SK-N-SH treated with all-trans-retinoic acid at 6 μM for 48 hours (cell line): ENCODE data around the gene IL1R1.

Experiments used
- ATAC-seq: fragments of 200-7000 bp; cut with Tn5 transposase; 3 replicates; pipeline ENCODE4 v1.9.1; 2020; ENCODE audit warnings: mild to moderate bottlenecking, moderate library complexity
- ARNTL ChIP-seq: fragments of 450-650 bp; formaldehyde crosslinking; IDR thresholded peaks from 2 replicates; pipeline ENCODE4 v1.5.0; 2020; ENCODE audit warnings: low read depth, mild to moderate bottlenecking, moderate library complexity, borderline replicate concordance
- CREB5 ChIP-seq: fragments of 250-450 bp; sonication (Bioruptor Pico); IDR thresholded peaks from 2 replicates; pipeline ENCODE4 v1.5.1; 2020; ENCODE audit warnings: low read depth, mild to moderate bottlenecking, moderate library complexity
- CSDC2 ChIP-seq: fragments of 250-450 bp; sonication (Bioruptor Pico); IDR thresholded peaks from 2 replicates; pipeline ENCODE4 v1.5.0; 2020; ENCODE audit warnings: mild to moderate bottlenecking, moderate library complexity
- CSRNP3 ChIP-seq: fragments of 250-450 bp; sonication (Bioruptor Pico); IDR thresholded peaks from 2 replicates; pipeline ENCODE4 v1.5.1; 2021; ENCODE audit warnings: mild to moderate bottlenecking, moderate library complexity
- GLIS3 ChIP-seq: fragments of 250-450 bp; sonication (Bioruptor Pico); IDR thresholded peaks from 2 replicates; pipeline ENCODE4 v1.5.0; 2020; ENCODE audit warnings: mild to moderate bottlenecking, moderate library complexity
- ISL1 ChIP-seq: fragments of 250-450 bp; sonication (Bioruptor Pico); IDR thresholded peaks from 2 replicates; pipeline ENCODE4 v2.1.2; 2022; ENCODE audit warnings: mild to moderate bottlenecking, moderate library complexity
- PATZ1 ChIP-seq: fragments of 250-450 bp; sonication (Bioruptor Pico); IDR thresholded peaks from 2 replicates; pipeline ENCODE4 v1.8.0; 2020; ENCODE audit warnings: mild to moderate bottlenecking, moderate library complexity, borderline replicate concordance
- POU6F1 ChIP-seq: fragments of 250-450 bp; sonication (Bioruptor Pico); IDR thresholded peaks from 2 replicates; pipeline ENCODE4 v1.8.0; 2021; ENCODE audit warnings: low read depth, mild to moderate bottlenecking, moderate library complexity, borderline replicate concordance
- TCF4 ChIP-seq: fragments of 250-450 bp; sonication (Bioruptor Pico); IDR thresholded peaks from 2 replicates; pipeline ENCODE4 v1.8.0; 2021; ENCODE audit warnings: mild to moderate bottlenecking, moderate library complexity, borderline replicate concordance
- ZC3H10 ChIP-seq: fragments of 250-450 bp; sonication (Bioruptor Pico); IDR thresholded peaks from 2 replicates; pipeline ENCODE4 v1.5.1; 2021; ENCODE audit warnings: mild to moderate bottlenecking, moderate library complexity
- ZFP30 ChIP-seq: fragments of 450-650 bp; formaldehyde crosslinking; IDR thresholded peaks from 2 replicates; pipeline ENCODE4 v1.5.0; 2022; ENCODE audit warnings: mild to moderate bottlenecking, moderate library complexity
- ZNF565 ChIP-seq: fragments of 450-650 bp; formaldehyde crosslinking; conservative IDR thresholded peaks from 2 replicates; pipeline ENCODE4 v1.5.0; 2020; ENCODE audit warnings: low read depth, mild to moderate bottlenecking, moderate library complexity
- ZNF8 ChIP-seq: fragments of 450-650 bp; formaldehyde crosslinking; IDR thresholded peaks from 2 replicates; pipeline ENCODE4 v1.5.0; 2020; ENCODE audit warnings: mild to moderate bottlenecking, moderate library complexity

IL1R1 gene

GRCh38 chr2:102111823-102112222 is 30.7 kb upstream of the IL1R1 start (continued):
- TF ChIP-seq TCF4: no peak
- TF ChIP-seq POU6F1 (CRISPR knock-in tag): no peak
- no peak for TF ChIP-seq ZNF8 (CRISPR knock-in tag)
- no peak for TF ChIP-seq GLIS3 (CRISPR knock-in tag)
- no peak for TF ChIP-seq ZFP30 (CRISPR knock-in tag)

- no peak for ATAC-seq
- TF ChIP-seq ARNTL (CRISPR knock-in tag) (no peak), ZC3H10 (CRISPR knock-in tag) (no peak), CSRNP3 (CRISPR knock-in tag) (no peak), ZNF8 (CRISPR knock-in tag) (no peak), ZNF565 (no peak), CSDC2 (no peak)
Measured at GRCh38 chr2:102112271-102112670, 30.3 kb upstream of the IL1R1 start.

- no peak for ATAC-seq
Measured at GRCh38 chr2:102112692-102113665, 29.6 kb upstream of the IL1R1 start.

GRCh38 chr2:102114290-102114721 is 28.2 kb upstream of the IL1R1 start:
- ATAC-seq: peak; percentile 87

More at GRCh38 chr2:102112692-102113665, 29.6 kb upstream of the IL1R1 start:
- TF ChIP-seq GLIS3 (CRISPR knock-in tag) (no peak), CREB5 (CRISPR knock-in tag) (no peak)
- TF ChIP-seq, all 23 proteins: peak for 0

More at GRCh38 chr2:102114290-102114721, 28.2 kb upstream of the IL1R1 start:
- TF ChIP-seq CSRNP3 (CRISPR knock-in tag): no peak
- no peak for TF ChIP-seq TCF4
- peak; percentile 19; the same call in 1 of the 2 replicates for TF ChIP-seq ZC3H10 (CRISPR knock-in tag)
- no peak for TF ChIP-seq PATZ1 (CRISPR knock-in tag)
- TF ChIP-seq ISL1 (CRISPR knock-in tag): peak; percentile 60
- TF ChIP-seq, all 23 proteins: peak for 2
